ENCODE measurements around the gene UGT2A2.

The UGT2A2 gene

GRCh38 chr4:69568787-69569186 lies 70.7 kb downstream of the UGT2A2 start:
- no peak for DNase-seq

- DNase-seq, result no peak
Observed at GRCh38 chr4:69563424-69563823, 76.0 kb downstream of the UGT2A2 start.

GRCh38 chr4:69549651-69550050 lies 89.8 kb downstream of the UGT2A2 start:
- no peak for DNase-seq

GRCh38 chr4:69546134-69546765 lies 93.2 kb downstream of the UGT2A2 start:
- DNase-seq, result no peak
